HG02943 (cell line): ENCODE results near the gene UBE2D2.
A peak's percentile ranks its signal among the peaks of the same experiment; 100 is the strongest.

Experiments
- ATAC-seq: cut with Tn5 transposase; IDR thresholded peaks from one replicate; pipeline ENCODE4 v1.9.1; 2021; ENCODE audit warnings: mild to moderate bottlenecking, low read depth, moderate library complexity; ENCODE audit not compliant: unreplicated experiment

Gene UBE2D2

DNA sequence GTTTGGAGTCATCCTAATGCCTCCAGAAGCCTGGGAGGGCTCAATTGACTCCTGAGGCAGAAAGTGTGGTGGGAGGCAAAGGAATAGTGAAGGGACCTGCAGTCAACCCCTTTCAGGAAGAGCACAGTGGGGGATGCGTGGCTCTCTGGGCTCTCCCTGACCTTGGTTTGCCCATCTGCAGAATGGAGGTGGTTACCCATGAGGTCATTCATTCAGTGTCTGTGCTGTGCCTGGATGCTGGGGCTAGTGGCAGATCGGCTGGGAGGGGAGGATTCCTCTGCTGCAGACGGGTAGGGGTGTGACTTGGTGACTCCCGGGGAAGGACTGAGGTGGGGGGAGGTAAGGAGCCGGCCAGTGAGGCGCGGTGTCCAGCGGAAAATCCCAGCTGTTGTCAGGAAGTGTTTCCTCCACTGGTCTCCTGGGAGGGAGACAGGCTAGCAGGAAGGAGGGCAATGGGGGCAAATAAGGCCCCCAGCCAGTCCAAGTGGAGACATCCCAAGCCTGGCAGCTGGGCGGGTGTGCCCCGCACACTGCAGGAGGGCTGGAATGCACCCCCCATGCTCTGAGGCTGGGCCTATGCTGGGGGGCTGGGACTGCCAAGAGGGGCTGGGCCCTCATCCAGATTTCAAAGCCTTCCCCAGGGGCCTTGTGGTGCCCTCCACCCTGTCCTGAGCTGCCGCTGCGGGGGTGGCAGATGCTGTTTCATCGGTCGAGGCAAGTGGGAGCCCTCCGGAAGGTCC, 98.0 kb downstream of the UBE2D2 start:
- ATAC-seq, result no peak

DNA sequence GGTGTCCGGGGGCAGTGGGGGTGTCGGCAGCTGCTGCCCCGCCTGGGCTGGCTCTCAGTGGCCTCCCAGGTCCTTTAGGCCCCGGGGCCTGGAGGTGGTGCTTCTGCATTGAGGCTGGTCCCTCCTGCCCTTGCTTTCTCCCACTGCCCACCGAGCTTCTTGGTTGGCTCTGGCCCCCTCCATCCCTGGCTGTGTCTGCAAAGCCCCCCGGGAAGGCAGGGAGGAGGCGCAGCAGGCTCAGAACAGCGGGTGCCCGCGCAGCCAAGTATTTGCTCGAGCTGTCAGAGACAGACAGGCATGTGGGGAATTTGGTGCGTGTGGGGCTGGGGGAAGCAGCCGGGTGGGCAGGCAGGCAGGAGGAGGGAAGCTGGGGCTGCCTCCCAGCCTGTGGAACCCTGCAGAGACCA, 98.6 kb downstream of the UBE2D2 start:
- no peak for ATAC-seq

DNA sequence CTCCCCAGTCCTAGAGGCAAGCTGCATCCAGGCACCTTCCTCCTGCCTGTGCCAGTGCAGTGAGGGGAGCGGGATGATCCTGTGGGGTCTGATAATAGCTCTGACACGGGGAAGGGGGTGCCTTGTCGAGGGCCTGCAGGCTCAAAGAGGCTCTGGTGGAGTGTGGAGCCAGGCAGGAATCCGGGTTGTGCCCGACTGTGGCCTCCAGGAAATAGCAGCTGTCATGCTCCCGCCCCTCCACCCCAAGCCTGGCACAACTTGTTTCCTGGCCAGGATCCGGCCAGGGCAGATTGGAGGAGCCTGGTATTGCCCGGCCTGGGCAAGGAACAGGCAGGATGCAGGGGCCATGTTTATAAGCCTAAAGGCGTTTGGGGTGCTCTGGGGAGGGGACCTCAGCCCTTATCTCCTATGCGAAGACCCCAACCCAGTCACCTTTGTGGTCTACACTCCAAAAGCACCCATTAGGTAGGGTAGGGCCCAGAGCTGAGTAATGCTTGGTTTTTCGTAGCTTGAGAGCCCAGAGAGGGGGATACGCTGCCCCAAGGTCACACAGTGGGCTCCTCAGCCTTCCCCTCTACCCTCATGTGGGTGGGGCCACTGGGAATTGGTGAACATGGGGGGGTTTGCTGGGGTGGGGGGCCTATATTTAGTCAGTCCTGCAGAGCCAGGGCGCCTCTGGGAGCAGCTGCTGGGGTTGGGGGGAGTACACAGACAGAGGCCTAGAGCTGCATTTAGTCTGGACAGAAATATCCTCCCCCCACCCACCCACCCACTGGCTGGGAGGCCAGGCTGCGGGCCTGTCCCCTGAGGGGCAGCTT, 99.2 kb downstream of the UBE2D2 start:
- no peak for ATAC-seq

DNA sequence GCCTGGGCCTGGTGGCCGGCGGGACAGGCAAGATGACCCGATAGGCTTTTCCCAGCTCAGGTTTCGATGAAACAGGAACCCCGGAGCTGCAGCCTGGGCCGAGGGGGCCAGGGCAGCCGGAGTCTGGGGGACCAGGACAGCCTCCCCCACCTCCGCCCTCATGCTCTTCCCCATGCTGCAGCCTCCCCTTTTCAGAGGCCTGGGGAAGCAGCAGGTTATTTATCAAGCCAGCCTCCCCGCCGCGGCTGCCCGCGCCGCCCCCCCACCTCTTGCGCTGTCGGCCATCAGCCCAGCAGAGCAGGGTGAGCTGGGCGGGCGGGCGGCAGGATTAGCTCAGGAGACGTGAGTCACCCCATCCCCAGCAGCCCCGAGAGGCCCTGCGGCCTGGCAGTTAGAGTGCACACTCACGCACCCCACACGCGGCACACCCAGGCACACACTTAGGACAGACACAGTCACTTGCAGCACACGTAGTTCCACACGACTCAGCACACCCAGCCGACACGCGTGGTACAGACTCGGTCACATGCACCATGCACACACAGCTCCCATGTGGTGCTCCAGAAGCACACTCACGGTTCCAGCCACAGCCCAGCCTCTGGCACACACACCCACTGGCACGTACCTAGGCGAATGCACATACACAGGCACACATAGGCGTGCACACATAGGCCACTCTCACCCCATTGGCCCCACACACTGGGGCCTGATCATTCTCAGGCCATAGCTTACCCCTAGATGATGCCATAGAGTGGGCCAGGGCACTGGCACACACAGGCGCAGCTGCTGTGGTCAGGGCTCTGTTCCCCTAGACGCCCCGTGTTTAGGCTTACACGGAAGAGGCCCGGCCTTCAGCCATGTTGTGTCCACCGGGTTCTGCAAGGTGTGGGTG, 100.0 kb downstream of the UBE2D2 start:
- ATAC-seq, result no peak

DNA sequence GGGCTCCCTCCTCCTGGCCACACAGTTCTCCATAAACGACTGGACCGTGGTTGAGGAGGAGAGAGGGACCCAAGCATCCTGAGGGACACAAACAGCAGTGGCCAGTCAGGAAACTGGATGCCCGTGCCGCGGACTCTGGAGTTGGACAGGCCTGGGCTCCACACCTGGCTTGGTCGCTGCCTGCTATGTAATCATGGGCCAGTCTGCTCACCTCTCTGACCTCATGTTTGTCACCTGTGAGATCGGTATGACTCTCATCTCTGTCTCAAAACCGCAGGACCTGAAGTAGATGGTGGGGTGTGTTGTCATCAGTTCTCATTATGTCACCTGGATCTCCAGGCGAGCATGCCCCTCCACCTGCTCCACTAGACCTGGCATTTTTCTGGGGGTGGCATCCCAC, 101.5 kb downstream of the UBE2D2 start:
- no peak for ATAC-seq

DNA sequence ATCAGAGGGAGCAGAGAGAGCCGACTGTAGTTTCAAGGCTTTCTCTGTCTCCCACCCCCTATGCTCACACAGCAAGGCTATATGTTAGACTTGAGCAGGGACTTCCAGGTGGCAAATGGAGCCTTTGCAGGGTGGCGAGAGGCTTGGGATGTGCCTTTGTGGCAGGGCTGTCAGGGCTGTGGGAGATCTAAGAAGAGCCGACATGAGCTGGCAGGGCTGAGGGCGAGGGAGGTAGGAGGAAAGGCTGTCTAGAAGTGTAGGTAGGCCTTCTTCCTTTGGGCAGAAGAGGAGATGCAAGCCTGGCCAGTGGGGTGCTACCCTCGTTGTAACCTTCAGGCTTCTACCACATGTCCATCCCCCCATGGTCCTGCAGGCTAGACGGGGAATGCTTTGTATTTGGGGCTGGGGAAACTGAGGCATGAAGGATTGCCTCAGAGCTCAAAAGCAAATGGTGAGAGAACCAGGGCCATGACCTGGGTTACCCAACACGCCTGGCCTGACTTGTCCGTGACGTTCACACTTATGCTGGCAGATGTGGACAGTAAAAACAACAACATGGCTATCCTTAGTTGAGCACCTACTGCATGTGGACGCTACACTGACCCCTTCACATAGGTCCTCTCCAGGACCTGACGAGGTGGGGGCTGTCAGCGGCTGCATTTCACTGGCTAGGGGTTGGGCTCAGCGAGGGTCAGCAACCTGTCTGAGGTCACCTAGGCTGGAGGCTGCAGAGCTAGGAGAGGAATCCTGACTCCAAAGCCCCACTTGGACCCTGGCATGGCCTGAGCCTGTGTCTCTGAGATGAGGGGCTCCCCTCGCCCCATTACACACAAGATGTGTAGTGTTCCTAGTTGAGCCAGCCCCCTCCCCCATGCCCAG, 102.3 kb downstream of the UBE2D2 start:
- ATAC-seq, result no peak

DNA sequence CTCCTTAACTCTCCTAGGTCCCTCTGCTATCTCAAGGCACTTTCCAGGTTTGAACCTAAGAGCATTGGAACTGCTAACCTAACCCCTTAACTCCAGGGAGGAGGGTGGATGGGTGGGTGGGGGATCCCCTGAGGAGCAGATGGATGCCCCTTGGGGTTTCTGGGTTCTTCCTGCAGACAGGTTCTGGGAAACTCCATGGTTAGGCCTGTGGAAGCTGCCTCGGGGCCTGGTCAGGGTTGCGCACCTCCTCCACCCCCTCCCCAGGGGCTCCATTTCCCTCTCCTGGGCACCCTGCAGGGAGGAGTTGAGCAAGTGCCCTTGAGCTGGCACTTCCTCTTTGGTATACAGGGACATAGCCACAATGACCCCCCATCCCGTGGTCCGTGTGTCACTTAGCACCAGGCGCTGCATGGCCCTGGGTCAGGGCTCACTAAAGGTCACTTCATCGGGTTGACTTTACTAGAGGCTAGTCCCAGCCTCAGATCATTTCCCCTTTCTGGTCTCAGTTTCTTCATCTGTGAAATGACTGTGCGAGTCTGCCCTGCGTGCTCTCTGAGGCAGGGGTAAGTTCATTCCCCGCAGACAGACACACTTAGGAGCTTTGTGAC, 103.1 kb downstream of the UBE2D2 start:
- no peak for ATAC-seq

DNA sequence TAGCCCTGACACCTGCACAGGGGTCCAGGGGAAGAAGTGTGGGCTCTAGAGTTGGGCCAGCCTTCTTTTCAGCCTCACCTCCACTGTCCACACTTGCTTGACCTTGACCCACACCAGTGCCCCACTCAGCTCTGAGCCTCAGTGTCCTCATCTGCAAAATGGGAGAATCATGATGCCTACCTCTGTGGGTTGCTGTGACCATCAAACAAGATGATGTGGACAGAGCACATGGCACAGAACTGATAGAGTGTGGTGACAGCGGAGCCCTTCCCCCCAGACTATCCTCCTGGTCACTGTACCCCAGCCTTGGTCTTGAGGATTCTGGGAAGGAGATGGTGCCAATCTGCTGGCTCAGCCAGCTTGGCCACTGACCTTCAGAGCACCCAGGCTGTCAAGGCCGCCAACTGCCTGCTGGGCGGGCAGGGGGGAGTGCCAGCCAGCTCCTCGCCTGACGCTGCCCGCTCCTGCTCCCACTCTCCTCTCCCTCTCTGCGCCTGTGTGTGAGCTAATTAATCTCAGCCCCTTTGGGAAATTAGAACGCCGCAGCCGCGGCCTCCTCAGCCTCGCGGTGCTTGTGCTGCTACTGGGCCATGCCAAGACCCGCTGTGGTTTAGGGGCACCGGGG, 103.7 kb downstream of the UBE2D2 start:
- ATAC-seq, result no peak

DNA sequence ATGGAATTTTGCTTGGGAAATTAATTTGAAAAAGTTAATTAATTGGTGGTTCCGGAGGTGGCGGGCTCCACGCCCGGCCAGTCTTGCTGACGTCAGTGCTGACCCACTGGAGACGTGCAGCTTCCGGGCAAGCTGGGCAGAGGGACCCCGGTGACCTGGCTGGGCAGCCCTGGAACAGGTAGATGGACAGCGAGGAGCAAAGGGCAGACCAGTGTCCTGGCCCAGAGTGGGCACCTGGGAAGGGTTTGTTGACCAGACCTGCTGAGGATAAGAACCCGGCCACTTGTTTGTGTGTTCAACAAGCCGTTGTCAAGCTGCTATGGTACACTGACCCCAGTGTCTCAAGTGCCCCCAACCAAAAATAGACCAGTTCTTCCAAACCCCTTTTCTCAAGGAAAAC, 104.5 kb downstream of the UBE2D2 start:
- no peak for ATAC-seq

DNA sequence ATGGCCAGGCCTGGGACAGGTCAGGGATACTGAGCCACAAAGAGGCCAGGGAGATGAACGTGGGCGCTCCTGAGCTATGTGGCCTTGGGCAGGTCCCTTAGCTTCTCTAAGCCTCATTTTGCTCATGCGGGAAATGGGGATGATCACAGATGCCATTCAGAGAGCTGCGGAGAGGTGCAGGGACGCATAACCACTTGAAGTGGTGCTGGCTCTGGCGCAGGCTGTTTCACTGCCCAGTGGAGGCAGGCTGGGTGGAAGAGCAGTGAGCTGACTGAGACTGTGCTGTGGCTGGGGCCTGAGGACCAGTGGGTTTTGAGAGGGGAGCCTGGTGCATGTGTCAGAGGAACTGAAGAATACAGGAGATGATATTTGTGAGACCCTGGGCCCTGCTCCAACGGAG, 105.4 kb downstream of the UBE2D2 start:
- ATAC-seq, result no peak

DNA sequence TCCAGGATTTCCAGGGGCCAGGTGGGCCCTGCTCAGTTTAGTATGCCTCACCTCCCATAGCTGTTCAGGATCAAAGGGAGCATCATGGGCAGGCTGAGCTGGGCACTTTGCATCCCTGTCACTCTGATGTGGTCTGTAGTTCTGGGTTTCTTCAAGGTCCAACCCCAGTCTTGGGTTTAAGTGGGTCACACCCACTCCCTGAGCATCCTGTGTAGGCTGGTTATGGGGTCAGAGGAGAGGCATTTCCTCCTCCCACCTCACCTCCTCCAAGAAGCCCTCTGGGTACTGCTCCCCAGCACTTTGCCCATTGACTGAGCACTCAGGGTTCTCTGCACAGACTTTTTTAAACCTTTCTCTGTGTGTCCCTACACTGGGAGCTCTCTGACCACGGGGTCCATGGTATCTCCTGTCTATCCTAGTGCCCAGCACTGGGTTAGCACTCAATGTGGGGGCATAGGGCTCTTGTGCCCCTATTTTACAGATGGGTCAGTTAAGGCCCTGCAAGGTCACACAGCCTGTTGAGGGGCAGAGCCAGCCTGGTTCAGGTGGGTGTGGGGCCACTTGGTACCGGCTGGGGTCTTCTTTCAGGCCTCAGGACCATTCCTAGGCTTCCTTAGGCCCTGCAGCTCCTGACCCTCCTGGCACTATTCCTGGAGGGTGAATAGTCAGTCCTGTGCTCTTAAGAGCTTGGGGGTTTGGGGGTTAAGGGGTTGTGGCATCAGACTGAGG, 106.0 kb downstream of the UBE2D2 start:
- ATAC-seq, result no peak

DNA sequence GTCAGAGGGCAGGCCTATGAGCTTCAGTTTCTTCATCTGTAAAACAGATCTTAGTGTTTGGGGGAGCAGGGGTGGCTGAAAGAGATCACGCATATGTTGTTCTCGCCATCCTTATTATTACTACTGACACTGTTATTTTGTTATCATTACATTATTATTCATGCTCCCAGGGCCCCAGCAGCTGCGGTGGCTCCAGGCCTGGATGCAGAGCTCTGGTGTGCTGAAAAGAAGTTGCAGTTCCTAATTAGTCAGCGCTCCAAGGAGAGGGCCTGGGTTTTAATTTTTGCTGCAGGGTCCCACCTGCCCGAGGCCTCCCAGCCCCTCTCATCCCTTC, 106.6 kb downstream of the UBE2D2 start:
- no peak for ATAC-seq

DNA sequence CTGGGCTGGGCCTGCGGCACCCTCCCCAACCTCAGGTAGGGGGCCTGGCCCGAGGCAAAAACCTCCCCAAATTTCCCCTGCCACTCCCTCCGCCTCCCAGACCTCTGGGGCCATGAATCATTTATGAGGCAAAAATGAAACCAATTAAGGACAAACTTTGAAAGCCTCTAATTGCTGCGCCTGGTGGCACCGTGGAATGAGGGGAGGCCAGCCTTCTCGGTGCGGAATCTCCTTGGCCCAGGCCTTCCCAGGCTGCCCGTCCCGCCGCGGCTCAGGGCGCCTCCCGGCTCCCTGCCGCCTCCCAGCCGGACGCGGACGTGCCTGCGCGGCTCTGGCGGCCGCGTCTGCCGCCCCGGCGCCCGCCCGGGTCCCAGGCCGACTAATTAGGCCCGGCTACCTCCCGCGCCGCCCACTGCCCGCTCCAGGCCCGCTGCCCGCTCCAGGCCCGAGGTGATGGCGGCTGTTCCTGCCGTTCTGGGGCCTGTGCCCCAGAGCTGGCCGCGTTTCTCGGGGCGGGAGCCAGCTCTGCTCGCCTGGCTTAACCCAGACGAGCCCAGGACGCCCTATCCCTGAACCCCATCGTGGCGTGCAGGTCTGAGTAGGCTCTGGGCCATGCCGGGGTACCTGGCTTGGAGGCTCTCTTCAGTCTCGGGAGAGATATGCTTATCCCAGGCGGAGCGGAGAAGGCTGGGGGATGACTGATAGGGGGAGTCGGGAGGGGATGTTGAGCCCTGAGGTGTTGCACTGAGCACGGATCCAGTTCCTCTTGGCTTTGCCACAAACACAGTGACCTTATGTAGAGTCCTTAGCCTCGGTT, 107.1 kb downstream of the UBE2D2 start:
- ATAC-seq, result no peak

DNA sequence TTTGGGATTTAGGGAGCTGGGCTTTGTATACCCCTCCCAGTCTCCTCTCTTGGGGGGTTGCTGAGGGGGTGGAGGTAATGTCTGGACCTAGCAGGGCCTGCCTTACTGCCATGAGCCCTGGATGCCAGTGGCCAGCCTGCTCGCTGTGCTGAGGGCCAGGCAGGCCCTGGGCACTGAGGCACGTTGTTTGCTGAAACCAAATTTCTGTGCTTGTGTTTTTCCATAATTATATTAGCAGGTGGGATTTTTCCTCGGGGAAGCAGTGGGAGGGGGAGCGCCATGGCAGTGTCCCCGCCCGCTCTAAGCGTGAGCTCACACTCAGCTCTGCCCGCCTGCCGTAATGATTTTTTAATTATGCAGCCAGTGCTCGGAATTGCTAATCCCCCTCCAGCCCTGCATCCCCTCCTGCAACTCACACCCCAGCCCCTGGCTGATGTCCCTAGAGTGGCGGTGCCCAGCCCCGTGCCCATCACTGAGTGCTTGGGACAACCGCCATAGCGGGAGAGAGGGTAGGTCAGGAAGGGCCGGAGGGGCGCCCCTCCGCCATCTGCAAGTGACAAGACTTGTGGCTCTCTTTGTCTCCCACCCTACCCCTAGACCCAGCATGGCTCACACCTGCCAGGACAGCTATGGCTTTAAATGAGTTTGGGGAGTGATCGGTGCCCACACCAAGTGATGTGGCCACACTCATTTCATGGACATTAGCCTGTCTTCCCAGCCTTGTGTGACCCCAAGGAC, 108.0 kb downstream of the UBE2D2 start:
- no peak for ATAC-seq

DNA sequence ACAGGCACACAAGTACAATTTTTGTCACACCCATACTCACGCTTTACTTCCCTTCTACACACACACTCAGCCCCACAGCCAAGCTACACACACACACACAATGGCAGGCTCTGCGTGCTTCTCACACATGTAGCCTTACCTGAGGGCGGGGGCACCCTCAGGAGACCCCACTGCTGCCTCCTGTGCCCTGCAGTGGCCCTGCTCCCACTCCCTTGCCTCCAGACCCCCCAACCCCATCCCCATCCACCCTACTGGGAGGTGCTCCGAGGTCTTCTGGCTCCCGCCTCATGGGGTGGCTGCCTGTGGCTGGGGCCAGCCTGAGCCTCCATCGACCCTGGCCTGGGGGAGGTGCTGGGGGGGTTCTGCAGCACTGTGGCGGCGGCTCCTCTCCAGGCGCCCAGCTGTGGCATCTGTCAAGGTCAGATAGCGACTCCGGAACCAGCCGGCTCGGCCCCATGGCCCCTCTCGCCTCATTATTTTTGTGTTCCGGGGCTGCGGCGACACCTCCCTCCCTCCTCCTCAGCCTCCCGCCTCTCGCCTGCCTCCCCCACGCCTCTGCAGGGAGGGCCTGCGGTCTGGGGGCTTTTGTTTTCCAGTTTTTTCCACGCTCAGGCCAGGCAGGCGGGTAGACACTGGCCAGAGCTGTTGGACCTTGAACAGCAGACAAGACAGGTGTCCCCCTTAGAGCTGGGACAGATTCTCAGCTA, 108.7 kb downstream of the UBE2D2 start:
- ATAC-seq, result peak; percentile 31

DNA sequence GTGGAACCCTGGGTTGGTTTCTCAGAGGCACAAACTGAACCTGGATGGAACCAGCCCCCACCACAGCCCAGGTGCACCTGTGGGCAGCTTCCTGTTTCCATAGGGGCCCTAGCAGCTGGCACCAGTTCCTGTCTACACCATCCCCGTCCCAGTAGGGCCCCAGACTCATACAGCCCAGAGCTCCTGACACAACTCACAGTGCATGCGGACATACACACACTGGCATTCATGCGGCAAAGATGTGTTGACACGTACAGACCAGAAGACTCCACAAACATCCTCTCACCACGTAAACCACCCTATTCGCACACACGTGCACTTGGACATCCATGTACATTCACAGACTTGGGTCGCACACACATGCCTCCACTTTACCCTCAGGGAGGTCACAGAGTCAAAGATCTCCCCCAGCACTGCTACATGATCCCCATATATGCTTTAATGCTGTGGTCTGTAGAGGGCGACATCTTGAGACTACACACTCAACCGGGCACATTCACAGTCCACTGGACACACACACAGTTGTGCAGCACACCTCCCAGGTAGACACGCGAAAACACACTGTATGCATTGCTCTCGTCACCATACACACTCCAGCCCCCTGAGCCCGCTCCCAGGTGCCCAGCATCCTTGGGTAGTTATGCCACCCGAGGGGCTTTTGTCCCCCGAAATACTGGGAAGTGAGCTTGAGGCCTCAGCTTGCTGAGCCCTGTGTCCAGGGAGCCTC, 109.4 kb downstream of the UBE2D2 start:
- peak; percentile 51 for ATAC-seq
